ENCODE measurements around the gene GFRA3. TPM values are rescaled to one million over a fixed set of nuclear protein-coding genes. Genes with fewer than 3 reads are reported as not detected.

GFRA3 gene
- total RNA-seq, 1 donor: not detected

GRCh38 chr5:138212828-138213160, 61.6 kb downstream of the GFRA3 start:
- peak overlapping the region; percentile 100 for H3K4me3 ChIP-seq (ENCODE audit: low read depth, low read length)
- DNase-seq (ENCODE audit: low read depth): no peak
- TF ChIP-seq CTCF (IDR thresholded peaks at IDR 0.05; ENCODE audit: insufficient read depth, low read length): no peak

GRCh38 chr5:138210985-138211384, 63.4 kb downstream of the GFRA3 start:
- H3K4me3 ChIP-seq (ENCODE audit: low read depth, low read length): no peak overlapping the region
- no peak for DNase-seq (ENCODE audit: low read depth)
- TF ChIP-seq CTCF (IDR thresholded peaks at IDR 0.05; ENCODE audit: insufficient read depth, low read length): no peak

Other genes with a start within 250 kb of the GFRA3 start
- gene FAM13B, start 241.5 kb downstream of the GFRA3 start, total RNA-seq (ENCODE audit: low replicate concordance): 42.8 and 50.0 TPM in 2 replicates
- gene WNT8A, start 190.6 kb downstream of the GFRA3 start, total RNA-seq (ENCODE audit: low replicate concordance): not detected in 2 replicates
- gene NME5, start 135.2 kb downstream of the GFRA3 start, total RNA-seq (ENCODE audit: low replicate concordance): 6.0 and 11.6 TPM in 2 replicates
- 61.2 and 314 TPM in 2 replicates for gene BRD8, start 96.0 kb downstream of the GFRA3 start, total RNA-seq (ENCODE audit: low replicate concordance)
- gene KIF20A, start 95.5 kb downstream of the GFRA3 start, total RNA-seq (ENCODE audit: low replicate concordance): 1.3 and 24.7 TPM in 2 replicates
- 16.4 and 31.4 TPM in 2 replicates for gene CDC23, start 61.3 kb downstream of the GFRA3 start, total RNA-seq (ENCODE audit: low replicate concordance)
- 0.16 and 8.9 TPM in 2 replicates for gene CDC25C, start 57.2 kb upstream of the GFRA3 start, total RNA-seq (ENCODE audit: low replicate concordance)
- gene FAM53C, start 63.6 kb upstream of the GFRA3 start, total RNA-seq (ENCODE audit: low replicate concordance): 16.4 and 25.6 TPM in 2 replicates
- 47.1 and 89.5 TPM in 2 replicates for gene KDM3B, start 78.1 kb upstream of the GFRA3 start, total RNA-seq (ENCODE audit: low replicate concordance)
- 1.1 and 6.1 TPM in 2 replicates for gene REEP2, start 164.4 kb upstream of the GFRA3 start, total RNA-seq (ENCODE audit: low replicate concordance)
- 1.6 and 6.3 TPM in 2 replicates for gene EGR1, start 190.9 kb upstream of the GFRA3 start, total RNA-seq (ENCODE audit: low replicate concordance)

All from fibroblast of the aortic adventitia (primary cell).